SW 1271 (cell line): Measurements from ENCODE around the gene HDLBP.
"Not testable (repeated sequence)": the region's sequence is repeated elsewhere in the genome, so short reads cannot be mapped to it uniquely, and the experiment has no call there.

ENCODE experiments used
- DNase-seq, 2 experiments: peaks; one replicate each; lab custom pipeline; 2025; lab: John Stamatoyannopoulos, UW

HDLBP gene

GRCh38 chr2:241302759-241303651 is 12.5 kb downstream of the HDLBP start:
- DNase-seq = no peak

- DNase-seq = no peak
Observed at GRCh38 chr2:241302083-241302482, 13.4 kb downstream of the HDLBP start.

- no peak for DNase-seq
Observed at GRCh38 chr2:241300000-241300399, 15.5 kb downstream of the HDLBP start.

GRCh38 chr2:241298673-241299072 is 16.8 kb downstream of the HDLBP start:
- no peak for DNase-seq

DNA sequence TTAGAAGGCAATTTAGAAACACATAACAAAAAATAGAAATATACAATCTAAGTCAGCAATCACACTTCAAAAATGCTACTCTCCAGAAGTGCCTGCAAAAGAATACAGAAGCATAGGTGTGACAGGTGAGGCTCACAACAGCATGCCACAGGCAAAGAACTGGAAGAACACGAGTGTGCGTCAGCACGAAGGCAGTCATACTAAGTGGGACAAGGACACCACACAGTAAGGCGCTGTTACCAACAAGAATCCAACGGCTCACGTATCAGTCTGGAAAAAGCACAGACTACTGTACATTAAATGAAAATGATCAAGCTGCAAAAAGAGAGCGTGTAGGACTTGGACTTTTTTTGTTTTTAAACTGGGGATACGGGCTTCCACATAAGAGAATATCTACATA is 18.7 kb downstream of the HDLBP start:
- no peak for DNase-seq

DNA sequence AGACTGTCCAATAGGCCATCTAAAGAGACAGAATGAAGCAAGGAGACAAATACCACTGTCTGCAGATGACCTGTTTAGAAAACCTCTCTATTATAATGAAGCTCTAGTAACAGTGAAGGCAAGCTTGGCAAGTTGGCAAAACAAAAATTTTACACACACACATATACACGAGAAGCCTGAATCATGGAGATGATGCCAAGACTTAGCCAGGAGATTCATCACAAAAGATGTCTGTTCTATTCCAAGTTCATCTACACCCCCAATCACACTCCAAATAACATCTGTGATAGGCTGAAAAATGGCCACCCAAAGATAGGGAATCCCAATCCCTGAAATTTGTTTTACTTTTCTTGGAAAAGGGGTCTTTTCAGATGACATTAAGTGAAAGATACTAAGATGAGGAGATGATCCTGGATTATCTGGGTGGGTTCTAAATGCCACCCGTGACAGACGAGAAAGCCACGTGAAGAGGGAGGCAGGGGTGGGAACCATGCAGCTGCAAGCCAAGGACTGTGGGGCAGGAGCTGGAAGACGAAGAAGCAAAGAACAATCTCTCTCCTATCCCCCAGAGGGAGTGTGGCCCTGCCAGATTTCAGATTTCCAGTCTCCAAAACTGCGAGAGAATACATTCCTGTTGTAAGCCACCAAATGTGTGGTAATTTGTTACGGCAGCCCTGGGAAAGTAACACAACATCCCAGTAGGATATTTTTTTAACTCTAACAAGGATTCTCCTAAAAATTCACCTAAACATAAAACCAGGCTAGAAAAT is 20.0 kb downstream of the HDLBP start:
- no peak for DNase-seq

DNA sequence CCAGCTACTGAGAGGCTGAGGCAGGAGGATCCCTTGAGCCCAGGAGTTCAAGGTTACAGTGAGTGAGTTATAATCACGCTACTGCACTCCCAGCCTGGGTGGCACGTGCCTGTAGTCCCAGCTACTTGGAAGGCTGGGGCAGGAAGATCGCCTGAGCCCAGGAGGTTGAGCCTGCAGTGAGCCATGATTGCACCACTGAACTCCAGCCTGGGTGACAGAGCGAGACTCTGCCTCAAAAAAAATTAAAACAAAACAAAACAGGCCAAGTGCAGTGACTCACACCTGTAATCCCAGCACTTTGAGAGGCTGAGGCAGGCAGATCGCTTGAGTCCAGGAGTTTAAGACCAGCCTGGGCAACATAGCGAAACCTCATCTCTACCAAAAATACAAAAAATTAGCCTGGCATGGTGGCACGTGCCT is 22.1 kb downstream of the HDLBP start:
- not testable (repeated sequence) for DNase-seq

- no peak for DNase-seq
Observed at GRCh38 chr2:241291977-241292376, 23.5 kb downstream of the HDLBP start.

DNA sequence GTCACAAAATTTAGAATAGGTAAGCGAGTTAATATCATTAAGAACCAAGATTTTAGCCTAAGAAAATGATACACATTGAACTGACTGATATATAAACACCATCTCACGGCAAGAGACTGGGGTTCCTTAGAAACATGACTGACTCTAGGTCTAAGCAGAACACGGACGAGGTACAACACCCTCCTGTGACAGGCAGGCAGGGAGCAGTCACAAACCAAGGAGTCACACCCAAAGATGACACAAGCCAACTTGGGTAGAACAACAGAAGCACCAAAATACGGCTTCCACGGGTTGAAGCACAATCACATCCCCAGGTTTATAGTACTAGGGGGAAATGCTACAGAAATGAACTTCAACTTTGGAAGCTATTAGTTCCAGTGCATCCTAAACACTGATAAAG is 24.3 kb downstream of the HDLBP start:
- DNase-seq = no peak

- DNase-seq = no peak
Observed at GRCh38 chr2:241289597-241289996, 25.9 kb downstream of the HDLBP start.

DNA sequence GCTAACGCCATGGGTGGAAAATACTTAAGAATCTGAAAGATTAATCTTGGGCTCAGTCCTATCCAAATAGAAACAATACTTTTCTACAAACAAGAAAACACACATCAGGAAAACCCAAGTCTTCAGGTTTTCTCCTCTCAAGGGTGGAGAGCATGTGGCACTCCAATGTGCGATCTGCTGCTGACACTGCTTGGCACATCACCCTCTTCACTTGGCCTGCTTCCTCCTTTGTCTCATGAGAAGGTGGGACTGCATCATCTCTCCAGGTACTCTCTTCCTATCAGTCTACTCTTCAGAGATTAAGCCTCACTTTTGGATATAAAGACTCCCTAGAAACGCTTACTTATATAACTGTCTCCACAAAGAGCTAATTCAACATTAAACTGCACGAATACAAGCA is 26.4 kb downstream of the HDLBP start:
- DNase-seq = no peak

DNA sequence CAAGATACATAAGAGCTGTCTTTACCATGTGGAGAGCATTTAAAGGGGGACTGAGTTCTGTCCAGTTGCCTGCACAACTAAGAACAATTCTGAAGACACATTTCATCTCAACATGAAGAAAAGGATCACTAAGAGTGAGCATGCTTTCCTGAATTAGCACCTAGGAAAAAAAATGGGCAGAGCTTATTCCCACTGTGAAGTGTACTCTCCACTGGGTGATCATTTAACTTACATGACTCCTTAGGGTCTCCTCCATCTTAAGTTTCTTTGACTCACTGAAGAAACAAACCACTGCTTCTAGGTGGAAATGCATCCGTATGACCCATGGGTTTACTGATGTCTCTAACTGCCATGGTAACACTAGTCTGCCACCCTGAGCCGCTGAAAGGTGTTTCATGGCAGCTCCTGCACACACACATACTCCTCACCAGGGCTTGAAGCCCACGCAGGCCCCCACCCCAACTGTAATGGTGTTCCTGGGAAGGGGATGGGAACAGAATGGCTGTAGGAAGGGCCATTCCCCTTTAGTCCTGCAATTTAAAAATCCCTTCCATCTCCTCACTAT is 27.1 kb downstream of the HDLBP start:
- no peak for DNase-seq

DNA sequence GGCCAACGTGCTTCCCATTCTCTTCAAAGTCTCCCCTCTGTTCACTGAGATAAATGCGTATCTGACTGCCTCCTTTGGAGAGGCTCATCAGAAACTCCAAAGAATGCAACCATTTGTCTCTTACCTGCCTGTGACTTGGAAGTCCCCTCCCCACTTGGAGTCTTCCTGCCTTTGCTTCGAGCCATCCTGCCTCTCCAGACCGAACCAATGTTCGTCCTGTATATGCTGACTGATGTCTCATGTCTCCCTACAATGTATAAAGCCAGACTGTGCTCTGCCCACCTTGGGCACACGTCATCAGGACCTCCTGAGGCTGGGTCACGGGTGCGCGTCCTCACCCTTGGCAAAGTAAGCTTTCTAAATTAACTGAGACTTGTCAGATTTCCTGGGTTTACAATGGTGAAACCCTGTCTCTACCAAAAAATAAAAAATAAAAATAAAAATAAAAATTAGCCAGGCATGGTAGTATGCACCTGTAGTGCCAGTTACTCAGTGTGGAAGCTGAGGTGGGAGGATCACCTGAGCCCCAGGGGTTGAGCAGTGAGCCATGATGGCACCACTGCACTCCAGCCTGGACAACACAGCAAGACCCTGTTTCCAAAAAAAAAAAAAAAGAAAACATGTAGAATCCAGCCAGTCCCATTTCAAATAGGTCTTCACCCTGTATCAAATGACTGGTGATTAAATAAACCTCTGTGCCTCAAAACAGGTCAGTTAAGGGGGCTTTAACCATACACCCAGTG is 29.0 kb downstream of the HDLBP start:
- DNase-seq = no peak

DNA sequence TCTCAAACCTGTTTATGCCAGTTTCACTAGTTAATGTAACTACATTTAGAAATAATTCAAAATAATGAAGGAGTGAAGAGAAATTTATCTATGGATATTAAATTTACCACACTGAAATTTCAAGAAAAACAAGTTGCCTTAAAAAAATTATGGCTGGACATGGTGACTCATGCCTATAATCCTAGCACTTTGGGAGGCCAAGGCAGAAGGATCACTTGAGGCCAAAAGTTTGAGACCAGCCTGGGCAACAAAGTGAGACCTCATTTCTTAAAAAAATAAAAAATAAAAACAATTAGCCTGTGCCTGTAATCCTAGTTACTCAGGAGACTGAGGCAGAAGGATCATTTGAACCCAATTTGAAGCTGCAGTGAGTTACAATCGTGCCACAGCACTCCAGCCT is 29.9 kb downstream of the HDLBP start:
- no peak for DNase-seq

DNA sequence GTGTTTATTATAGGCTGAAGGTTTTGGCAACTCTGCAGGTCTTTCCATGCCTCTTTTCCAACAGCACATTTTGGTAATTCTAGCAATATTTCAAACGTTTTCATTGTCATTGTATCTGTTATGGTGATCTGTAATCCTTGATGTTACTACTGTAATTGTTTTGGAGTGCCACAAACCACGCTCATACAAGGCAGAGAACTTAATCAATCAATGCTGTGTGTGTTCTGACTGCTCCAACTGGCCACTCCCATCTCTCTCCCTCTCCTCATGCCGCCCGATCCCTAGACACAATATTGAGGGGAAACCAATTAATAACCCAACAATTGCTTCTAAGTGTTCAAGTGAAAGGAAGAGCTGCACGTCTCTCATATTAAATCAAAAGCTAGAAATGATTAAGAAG is 32.9 kb downstream of the HDLBP start:
- no peak for DNase-seq

DNA sequence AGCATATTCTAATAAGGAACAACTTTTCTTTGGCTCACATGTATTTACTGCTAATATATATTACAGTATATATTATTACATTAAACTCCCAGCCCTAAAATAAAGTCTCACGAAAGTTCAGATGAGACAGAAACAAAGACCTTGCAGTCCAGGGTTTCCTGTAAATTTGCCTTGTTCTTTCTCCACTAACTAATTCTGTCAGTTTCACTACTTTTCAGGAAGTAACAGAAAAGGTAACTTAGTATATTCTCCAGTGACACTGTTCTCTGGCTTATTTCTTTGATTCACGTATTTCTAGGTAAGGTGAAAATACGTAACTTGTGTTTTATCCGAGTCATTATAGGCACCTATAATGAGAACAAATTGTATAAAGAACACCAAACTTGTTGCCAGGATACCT is 35.2 kb downstream of the HDLBP start:
- no peak for DNase-seq

GRCh38 chr2:241279828-241280227 is 35.6 kb downstream of the HDLBP start:
- no peak for DNase-seq

DNA sequence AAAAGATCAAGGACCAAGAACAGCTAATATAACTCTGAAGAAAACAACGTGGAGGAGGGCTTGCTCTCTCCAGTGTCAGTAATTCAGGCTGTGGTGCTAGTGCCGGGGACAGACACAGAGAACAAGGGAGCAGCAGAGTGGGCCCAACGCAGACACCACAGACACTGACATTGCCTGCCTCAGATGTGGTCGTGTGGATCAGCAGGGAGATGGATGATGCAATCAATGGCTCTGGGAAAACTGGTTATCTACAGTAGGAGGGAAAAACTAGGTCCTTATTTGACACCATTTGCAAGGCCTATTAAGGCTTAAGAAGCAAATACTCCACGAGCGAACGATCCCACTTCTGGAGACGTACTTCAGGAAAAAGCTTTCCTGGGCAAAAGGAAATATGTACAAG is 36.1 kb downstream of the HDLBP start:
- no peak for DNase-seq

- not testable (repeated sequence) for DNase-seq
Observed at GRCh38 chr2:241278306-241278705, 37.2 kb downstream of the HDLBP start.

DNA sequence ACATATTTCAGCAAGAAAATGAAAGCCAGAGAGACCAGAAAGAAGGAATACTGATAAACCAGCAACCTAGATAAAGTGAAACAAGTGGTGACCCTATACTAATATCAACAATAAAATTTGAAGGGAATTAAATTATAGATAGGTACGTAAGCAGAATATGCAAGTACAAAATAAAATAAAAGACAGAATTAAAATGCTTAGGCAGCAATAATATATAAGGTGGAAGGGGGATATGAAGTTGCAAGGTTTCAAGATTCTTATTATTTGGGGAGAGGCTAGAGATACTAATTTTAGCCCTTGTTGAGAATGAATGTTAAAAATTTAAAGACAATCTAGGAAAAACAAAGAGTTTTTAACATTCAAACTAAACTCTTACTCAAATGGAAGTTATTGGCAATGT is 39.6 kb downstream of the HDLBP start:
- no peak for DNase-seq

- no peak for DNase-seq
Observed at GRCh38 chr2:241275504-241275903, 40.0 kb downstream of the HDLBP start.

DNA sequence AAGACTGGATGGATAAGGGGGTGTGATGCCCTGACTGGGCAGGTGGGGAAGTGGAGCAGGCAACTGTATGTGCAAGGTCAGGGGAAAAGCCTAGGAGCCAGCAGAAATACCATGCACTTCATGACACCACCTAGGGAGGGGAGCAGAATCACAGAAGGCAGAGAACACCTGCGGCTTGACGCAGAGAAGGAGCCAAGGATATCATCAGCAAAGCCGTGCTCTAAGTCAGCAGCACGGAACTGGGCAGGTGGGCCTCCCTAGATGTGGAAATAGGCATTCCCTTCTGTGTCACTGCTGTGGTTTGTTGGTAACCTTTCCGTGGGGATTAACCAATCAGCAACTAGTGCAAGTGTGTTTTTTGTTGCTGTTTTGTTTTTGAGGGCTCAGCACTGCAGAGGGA is 41.3 kb downstream of the HDLBP start:
- no peak for DNase-seq
